ENCODE data around the gene CTCFL.

DNA sequence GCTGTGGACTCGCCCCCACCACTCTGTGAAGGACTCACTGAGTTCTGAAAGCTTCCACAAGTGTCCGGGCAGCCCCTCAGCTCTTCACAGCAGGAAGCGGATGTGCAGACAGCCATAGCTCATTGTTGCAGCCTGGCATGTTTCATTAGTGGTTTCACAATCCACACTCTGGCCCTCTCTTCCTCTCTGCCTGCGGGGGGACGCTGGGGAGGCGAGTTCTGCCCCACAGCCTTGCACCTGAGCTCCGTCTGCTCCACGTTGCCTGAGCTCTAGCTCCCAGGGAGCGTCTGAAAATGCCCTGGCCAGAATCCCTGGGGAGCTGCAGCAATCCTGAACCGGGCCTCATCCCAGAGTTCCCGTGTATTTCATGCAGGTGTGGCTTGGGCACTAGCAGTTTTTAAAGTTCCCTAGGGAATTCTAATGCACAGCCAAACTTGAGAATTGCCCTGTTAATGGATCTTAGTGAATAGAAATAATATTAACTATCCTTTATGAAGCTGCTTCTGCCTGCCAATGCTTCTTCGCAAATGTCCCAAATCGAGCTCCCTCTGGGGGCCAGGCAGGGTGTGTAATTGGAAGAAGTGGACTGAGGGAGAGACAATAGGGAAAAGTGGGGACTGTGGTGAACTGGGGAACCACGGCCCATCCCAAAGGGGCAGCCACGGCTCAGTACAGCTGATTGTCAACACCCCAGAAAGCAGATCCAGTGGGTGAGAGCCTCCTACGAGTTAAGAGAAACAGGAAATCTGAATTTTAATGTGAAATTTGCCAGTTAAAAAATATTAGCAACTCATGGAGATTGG is 51.5 kb downstream of the CTCFL start:
- TF ChIP-seq GZF1 (CRISPR knock-in tag; IDR thresholded peaks at IDR 0.05), result no peak
- TF ChIP-seq, protein P1, sequence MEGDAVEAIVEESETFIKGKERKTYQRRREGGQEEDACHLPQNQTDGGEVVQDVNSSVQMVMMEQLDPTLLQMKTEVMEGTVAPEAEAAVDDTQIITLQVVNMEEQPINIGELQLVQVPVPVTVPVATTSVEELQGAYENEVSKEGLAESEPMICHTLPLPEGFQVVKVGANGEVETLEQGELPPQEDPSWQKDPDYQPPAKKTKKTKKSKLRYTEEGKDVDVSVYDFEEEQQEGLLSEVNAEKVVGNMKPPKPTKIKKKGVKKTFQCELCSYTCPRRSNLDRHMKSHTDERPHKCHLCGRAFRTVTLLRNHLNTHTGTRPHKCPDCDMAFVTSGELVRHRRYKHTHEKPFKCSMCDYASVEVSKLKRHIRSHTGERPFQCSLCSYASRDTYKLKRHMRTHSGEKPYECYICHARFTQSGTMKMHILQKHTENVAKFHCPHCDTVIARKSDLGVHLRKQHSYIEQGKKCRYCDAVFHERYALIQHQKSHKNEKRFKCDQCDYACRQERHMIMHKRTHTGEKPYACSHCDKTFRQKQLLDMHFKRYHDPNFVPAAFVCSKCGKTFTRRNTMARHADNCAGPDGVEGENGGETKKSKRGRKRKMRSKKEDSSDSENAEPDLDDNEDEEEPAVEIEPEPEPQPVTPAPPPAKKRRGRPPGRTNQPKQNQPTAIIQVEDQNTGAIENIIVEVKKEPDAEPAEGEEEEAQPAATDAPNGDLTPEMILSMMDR (CRISPR knock-in tag; IDR thresholded peaks at IDR 0.05), result no peak
- TF ChIP-seq SRF (IDR thresholded peaks at IDR 0.05; ENCODE audit: low read depth, low read length), result no peak
- no peak for TF ChIP-seq RFX5 (IDR thresholded peaks at IDR 0.05; ENCODE audit: low read depth, low read length)
- no peak for TF ChIP-seq GABPA (IDR thresholded peaks at IDR 0.05; ENCODE audit: low read depth, low read length)
- no peak for TF ChIP-seq GABPA (CRISPR knock-in tag; IDR thresholded peaks at IDR 0.05; ENCODE audit: low read depth)
- TF ChIP-seq, protein P2, sequence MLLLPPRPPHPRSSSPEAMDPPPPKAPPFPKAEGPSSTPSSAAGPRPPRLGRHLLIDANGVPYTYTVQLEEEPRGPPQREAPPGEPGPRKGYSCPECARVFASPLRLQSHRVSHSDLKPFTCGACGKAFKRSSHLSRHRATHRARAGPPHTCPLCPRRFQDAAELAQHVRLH (CRISPR knock-in tag; IDR thresholded peaks at IDR 0.05; ENCODE audit: borderline replicate concordance, low read depth), result no peak
- TF ChIP-seq CHD2 (IDR thresholded peaks at IDR 0.05; ENCODE audit: low read depth, low read length), result no peak
- TF ChIP-seq ZNF7 (CRISPR knock-in tag; IDR thresholded peaks at IDR 0.05), result no peak
- no peak for TF ChIP-seq SRSF9 (IDR thresholded peaks at IDR 0.05; ENCODE audit: borderline replicate concordance, insufficient read depth, low read depth, low read length, poor library complexity, severe bottlenecking)
- TF ChIP-seq, protein P3, sequence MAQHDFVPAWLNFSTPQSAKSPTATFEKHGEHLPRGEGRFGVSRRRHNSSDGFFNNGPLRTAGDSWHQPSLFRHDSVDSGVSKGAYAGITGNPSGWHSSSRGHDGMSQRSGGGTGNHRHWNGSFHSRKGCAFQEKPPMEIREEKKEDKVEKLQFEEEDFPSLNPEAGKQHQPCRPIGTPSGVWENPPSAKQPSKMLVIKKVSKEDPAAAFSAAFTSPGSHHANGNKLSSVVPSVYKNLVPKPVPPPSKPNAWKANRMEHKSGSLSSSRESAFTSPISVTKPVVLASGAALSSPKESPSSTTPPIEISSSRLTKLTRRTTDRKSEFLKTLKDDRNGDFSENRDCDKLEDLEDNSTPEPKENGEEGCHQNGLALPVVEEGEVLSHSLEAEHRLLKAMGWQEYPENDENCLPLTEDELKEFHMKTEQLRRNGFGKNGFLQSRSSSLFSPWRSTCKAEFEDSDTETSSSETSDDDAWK (CRISPR knock-in tag; IDR thresholded peaks at IDR 0.05), result no peak
- TF ChIP-seq ZNF138 (CRISPR knock-in tag; IDR thresholded peaks at IDR 0.05; ENCODE audit: low read depth), result no peak
- no peak for TF ChIP-seq ZNF670 (CRISPR knock-in tag; IDR thresholded peaks at IDR 0.05; ENCODE audit: borderline replicate concordance)
